ENCODE results near the gene FBXO47. TPM values are rescaled to one million over a fixed set of nuclear protein-coding genes. Genes with fewer than 3 reads are reported as not detected.
A peak's percentile ranks its signal among the peaks of the same experiment; 100 is the strongest.

The FBXO47 gene
- total and polyA plus RNA-seq, 12 donors, result not detected

DNA sequence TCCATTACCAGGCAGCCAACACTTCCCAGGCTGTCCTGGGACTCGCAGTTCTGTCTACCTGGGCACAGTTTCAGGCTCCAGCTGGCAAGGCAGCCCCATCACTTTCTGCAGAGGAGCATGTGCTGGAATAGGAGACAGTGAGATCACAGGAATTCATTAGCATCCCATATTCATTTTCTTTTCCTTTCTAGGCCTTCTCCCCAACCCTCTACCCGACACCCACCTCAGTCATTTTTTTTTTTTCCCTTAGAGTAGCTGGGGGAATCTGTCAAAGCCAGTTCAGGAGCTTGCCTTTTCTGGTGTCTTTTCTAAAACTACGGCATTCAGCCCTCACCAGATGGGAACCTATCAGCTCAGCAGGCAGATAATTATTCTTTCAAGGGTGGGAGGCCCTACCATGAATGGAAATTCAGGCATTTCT, 42.4 kb upstream of the FBXO47 start:
- 66 to 83% methylated on average over 3 of the region's 3 CpGs for WGBS, 2 donors
- no peak overlapping the region for H3K27ac ChIP-seq
- intact Hi-C loops (cut with DNase I), result loop anchor here in 1 of 10 donors (10.0 kb wide), 1 partner anchor 55 kb away; no protein-coding TSS in a partner anchor
- H3K4me3 ChIP-seq, result no peak overlapping the region
- H3K9me3 ChIP-seq, result peaks cover 0 to 7% (median 0%) of the 10 kb centered on the region in 11 donors
- H3K4me1 ChIP-seq, result peaks cover 0 to 7% (median 0%) of the 10 kb centered on the region in 9 donors
- no peak for DNase-seq
- peaks cover 0 to 10% (median 0%) of the 10 kb centered on the region in 7 donors for H3K27me3 ChIP-seq
- no peaks in the 10 kb centered on the region for H3K36me3 ChIP-seq
- no peak for ATAC-seq
- TF ChIP-seq, protein P1, sequence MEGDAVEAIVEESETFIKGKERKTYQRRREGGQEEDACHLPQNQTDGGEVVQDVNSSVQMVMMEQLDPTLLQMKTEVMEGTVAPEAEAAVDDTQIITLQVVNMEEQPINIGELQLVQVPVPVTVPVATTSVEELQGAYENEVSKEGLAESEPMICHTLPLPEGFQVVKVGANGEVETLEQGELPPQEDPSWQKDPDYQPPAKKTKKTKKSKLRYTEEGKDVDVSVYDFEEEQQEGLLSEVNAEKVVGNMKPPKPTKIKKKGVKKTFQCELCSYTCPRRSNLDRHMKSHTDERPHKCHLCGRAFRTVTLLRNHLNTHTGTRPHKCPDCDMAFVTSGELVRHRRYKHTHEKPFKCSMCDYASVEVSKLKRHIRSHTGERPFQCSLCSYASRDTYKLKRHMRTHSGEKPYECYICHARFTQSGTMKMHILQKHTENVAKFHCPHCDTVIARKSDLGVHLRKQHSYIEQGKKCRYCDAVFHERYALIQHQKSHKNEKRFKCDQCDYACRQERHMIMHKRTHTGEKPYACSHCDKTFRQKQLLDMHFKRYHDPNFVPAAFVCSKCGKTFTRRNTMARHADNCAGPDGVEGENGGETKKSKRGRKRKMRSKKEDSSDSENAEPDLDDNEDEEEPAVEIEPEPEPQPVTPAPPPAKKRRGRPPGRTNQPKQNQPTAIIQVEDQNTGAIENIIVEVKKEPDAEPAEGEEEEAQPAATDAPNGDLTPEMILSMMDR (IDR thresholded peaks at IDR 0.05), result no peak

DNA sequence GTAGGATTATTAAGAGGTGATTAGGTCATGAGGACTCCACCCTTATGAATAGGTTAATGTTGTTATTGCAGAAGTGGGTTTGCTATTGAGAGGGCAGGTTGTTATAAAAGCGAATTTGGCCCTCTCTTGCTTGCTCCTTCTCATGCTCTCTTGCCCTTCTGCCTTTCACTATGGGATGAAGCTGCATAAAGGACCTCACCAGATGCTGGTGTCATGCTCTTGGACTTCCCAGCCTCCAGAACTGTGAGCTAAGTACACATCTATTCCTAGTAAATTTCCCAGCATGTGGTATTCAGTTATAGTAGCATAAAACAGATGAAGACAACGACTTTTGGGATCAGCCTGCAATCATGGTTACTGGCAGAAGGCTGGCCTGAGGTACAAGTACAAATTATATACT, 41.4 kb upstream of the FBXO47 start:
- DNase-seq (no peak), ATAC-seq (no peak)
- H3K4me3 ChIP-seq, result no peak overlapping the region
- no peak overlapping the region for H3K27ac ChIP-seq
- 74 to 82% methylated on average over 2 of the region's 2 CpGs for WGBS, 2 donors
- peaks cover 0 to 10% (median 0%) of the 10 kb centered on the region in 7 donors for H3K27me3 ChIP-seq
- TF ChIP-seq, protein P1 (IDR thresholded peaks at IDR 0.05), result no peak
- H3K36me3 ChIP-seq, result no peaks in the 10 kb centered on the region
- intact Hi-C loops (cut with DNase I), result loop anchor here in 1 of 10 donors (10.0 kb wide), 1 partner anchor 56 kb away; no protein-coding TSS in a partner anchor
- H3K9me3 ChIP-seq, result peaks cover 0 to 7% (median 0%) of the 10 kb centered on the region in 11 donors
- peaks cover 0 to 7% (median 4%) of the 10 kb centered on the region in 9 donors for H3K4me1 ChIP-seq

DNA sequence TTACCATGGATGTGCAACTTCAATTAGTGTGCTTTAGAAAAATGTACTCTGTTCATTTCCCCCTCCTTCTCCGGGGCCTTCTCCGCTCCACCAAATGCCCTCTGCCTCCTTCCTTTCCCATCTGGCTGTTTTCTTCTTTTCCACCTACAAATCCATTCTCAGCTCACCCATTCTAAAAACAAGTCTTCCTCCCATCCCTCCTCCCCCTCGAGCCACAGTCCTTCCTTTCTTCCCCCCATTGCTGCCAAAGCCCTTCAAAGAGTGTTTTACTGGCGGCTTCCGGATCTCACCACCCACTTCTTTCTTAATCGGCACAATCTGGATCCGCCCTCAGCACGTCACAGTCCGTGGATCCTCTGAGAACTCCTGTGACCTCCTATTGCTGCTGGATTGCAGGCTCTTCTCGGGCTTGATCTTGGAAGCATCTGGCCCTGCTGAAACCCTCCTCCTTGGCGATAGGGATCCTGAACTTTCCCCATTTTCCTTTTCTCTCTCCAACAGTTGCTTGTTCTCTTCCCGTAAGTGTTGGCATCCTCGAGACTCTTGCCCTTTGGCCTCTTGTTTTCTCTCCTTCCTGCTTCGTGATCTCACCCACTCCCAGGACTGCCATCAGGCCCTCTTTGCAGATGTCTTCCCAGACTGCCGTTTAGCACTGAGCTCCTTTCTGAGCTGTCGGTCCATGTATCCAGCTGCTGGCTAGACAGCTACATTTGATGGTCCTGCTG, 36.0 kb upstream of the FBXO47 start:
- peaks cover 0 to 5% (median 0%) of the 10 kb centered on the region in 11 donors for H3K9me3 ChIP-seq
- intact Hi-C loops (cut with DNase I), result loop anchor here in 2 of 10 donors (1.0 to 10.0 kb wide), 3 partner anchors 62 to 149 kb away; partner anchors contain the start of gene PLXDC1 (in 1 of the 2)
- DNase-seq (peak; percentile 76 to 91), ATAC-seq (peak; percentile 87 to 95 (median 90))
- no peaks in the 10 kb centered on the region for H3K36me3 ChIP-seq
- H3K4me1 ChIP-seq, result peaks cover 4 to 48% (median 30%) of the 10 kb centered on the region in 9 donors
- TF ChIP-seq, protein P1 (IDR thresholded peaks at IDR 0.05), result no peak
- H3K27ac ChIP-seq, result peak overlapping the region; percentile 88 to 97 (median 93)
- H3K4me3 ChIP-seq, result peak overlapping the region in 9 of 10 donors; percentile 2 to 44 (median 30)
- no peaks in the 10 kb centered on the region for H3K27me3 ChIP-seq
- 31 to 42% methylated on average over 16 of the region's 16 CpGs for WGBS, 2 donors

DNA sequence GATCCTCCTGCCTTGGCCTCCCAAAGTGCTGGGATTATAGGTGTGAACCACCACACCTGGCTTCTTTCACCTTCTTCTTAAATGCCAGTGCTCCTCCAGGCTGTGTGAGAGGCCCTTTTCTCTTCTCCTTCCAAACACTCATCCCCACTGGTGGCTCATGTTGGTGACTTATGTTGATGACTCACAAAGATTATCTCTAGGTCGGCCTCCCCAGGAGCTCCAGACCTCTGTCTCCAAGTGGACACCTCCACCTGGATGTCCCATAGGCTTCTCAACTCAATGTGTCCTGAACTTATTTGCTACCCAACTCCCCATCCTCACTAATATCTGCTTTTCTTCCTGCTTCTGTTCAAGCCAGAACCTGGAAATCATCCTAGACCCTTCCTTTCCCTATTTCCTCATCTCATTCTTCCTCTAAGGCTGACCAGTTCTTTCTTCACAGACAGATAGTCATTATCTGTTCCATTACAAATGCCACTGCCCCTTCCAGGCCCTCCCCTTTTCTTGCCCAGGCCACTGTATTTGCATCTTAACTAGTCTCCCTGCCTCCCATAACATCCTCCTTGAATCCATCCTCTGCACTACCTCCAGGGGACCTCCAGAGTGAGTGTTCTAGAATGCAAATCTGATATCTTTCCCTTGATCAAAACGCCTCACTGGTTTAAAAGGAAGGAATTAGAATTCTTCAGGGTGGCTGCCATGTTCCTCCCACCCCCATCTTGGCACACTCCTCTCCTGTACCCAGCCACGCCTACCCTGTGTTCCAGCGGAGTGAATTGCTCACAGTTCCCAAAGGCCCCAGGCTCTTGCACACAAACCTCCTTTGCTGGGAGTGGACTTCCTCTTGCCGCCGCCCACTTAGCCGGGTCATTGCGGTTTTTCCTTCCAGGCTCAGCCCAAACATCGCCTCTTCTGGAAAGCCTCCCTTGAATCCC, 34.8 kb upstream of the FBXO47 start:
- 32 to 34% methylated on average over 9 of the region's 9 CpGs for WGBS, 2 donors
- H3K9me3 ChIP-seq, result peaks cover 0 to 17% (median 6%) of the 10 kb centered on the region in 11 donors
- TF ChIP-seq, protein P1 (IDR thresholded peaks at IDR 0.05), result peak in 2 of 9 donors; percentile 4 to 13
- intact Hi-C loops (cut with DNase I), result loop anchor here in 1 of 10 donors (5.0 to 10.0 kb wide), 2 partner anchors 63 to 150 kb away; partner anchors contain the start of gene PLXDC1
- no peaks in the 10 kb centered on the region for H3K36me3 ChIP-seq
- peak overlapping the region in 8 of 10 donors; percentile 6 to 44 (median 30) for H3K4me3 ChIP-seq
- H3K27me3 ChIP-seq, result no peaks in the 10 kb centered on the region
- H3K27ac ChIP-seq, result peak overlapping the region; percentile 88 to 97 (median 93)
- DNase-seq, result peak; percentile 82 to 91
- peak; percentile 92 to 95 (median 94) for ATAC-seq
- peaks cover 4 to 48% (median 30%) of the 10 kb centered on the region in 9 donors for H3K4me1 ChIP-seq

Data from heart right ventricle (tissue), 16 donors.